ENCODE data around the gene DDAH1.
"Not testable (repeated sequence)": the region's sequence is repeated elsewhere in the genome, so short reads cannot be mapped to it uniquely, and the experiment has no call there.

DDAH1 gene

GRCh38 chr1:85465099-85465785, at the start of gene DDAH1:
Gene DDAH1, minus strand, starts transcription at chr1:85465159. Its CDS starts 114 bp downstream, at chr1:85465045.
- DNase-seq (ENCODE audit: low read depth in 2 of 3, low spot score in 1 of 3): no peak

GRCh38 chr1:85513998-85514397, 49.0 kb upstream of the DDAH1 start:
- DNase-seq (ENCODE audit: low read depth in 2 of 3, low spot score in 1 of 3): not testable (repeated sequence)

GRCh38 chr1:85504417-85504816, 39.5 kb upstream of the DDAH1 start:
- no peak for DNase-seq (ENCODE audit: low read depth in 2 of 3, low spot score in 1 of 3)

- no peak for DNase-seq (ENCODE audit: low read depth in 2 of 3, low spot score in 1 of 3)
Measured at GRCh38 chr1:85502625-85503083, 37.7 kb upstream of the DDAH1 start.

- DNase-seq (ENCODE audit: low read depth in 2 of 3, low spot score in 1 of 3): no peak
Measured at GRCh38 chr1:85502171-85502570, 37.2 kb upstream of the DDAH1 start.

GRCh38 chr1:85501355-85501898, 36.5 kb upstream of the DDAH1 start:
- no peak for DNase-seq (ENCODE audit: low read depth in 2 of 3, low spot score in 1 of 3)

- DNase-seq (ENCODE audit: low read depth in 2 of 3, low spot score in 1 of 3): no peak
Measured at GRCh38 chr1:85496941-85497582, 32.1 kb upstream of the DDAH1 start.

- no peak for DNase-seq (ENCODE audit: low read depth in 2 of 3, low spot score in 1 of 3)
Measured at GRCh38 chr1:85495556-85495955, 30.6 kb upstream of the DDAH1 start.

- no peak for DNase-seq (ENCODE audit: low read depth in 2 of 3, low spot score in 1 of 3)
Measured at GRCh38 chr1:85494904-85495266, 29.9 kb upstream of the DDAH1 start.

GRCh38 chr1:85494074-85494903, 29.3 kb upstream of the DDAH1 start:
- DNase-seq (ENCODE audit: low read depth in 2 of 3, low spot score in 1 of 3): no peak

- no peak for DNase-seq (ENCODE audit: low read depth in 2 of 3, low spot score in 1 of 3)
Measured at GRCh38 chr1:85490270-85490985, 25.5 kb upstream of the DDAH1 start.

GRCh38 chr1:85488126-85488525, 23.2 kb upstream of the DDAH1 start:
- no peak for DNase-seq (ENCODE audit: low read depth in 2 of 3, low spot score in 1 of 3)

- no peak for DNase-seq (ENCODE audit: low read depth in 2 of 3, low spot score in 1 of 3)
Measured at GRCh38 chr1:85485516-85485915, 20.6 kb upstream of the DDAH1 start.

GRCh38 chr1:85484716-85485115, 19.8 kb upstream of the DDAH1 start:
- no peak for DNase-seq (ENCODE audit: low read depth in 2 of 3, low spot score in 1 of 3)

GRCh38 chr1:85484264-85484663, 19.3 kb upstream of the DDAH1 start:
- no peak for DNase-seq (ENCODE audit: low read depth in 2 of 3, low spot score in 1 of 3)

GRCh38 chr1:85481688-85482087, 16.7 kb upstream of the DDAH1 start:
- no peak for DNase-seq (ENCODE audit: low read depth in 2 of 3, low spot score in 1 of 3)

GRCh38 chr1:85480566-85480965, 15.6 kb upstream of the DDAH1 start:
- no peak for DNase-seq (ENCODE audit: low read depth in 2 of 3, low spot score in 1 of 3)

GRCh38 chr1:85479491-85479890, 14.5 kb upstream of the DDAH1 start:
- DNase-seq (ENCODE audit: low read depth in 2 of 3, low spot score in 1 of 3): no peak

GRCh38 chr1:85478366-85478765, 13.4 kb upstream of the DDAH1 start:
- DNase-seq (ENCODE audit: low read depth in 2 of 3, low spot score in 1 of 3): no peak

- DNase-seq (ENCODE audit: low read depth in 2 of 3, low spot score in 1 of 3): no peak
Measured at GRCh38 chr1:85475055-85475454, 10.1 kb upstream of the DDAH1 start.

GRCh38 chr1:85473390-85473789, 8.4 kb upstream of the DDAH1 start:
- no peak for DNase-seq (ENCODE audit: low read depth in 2 of 3, low spot score in 1 of 3)

Measured in stimulated activated CD4-positive, alpha-beta T cell treated with anti-CD3 and anti-CD28 coated beads, Interleukin-12 subunit alpha, Interleukin-12 subunit beta, amount 100 ng/mL, for 48 hours (primary cell).